Effector memory CD4-positive, alpha-beta T cell (primary cell): Measurements from ENCODE around the gene SIL1.
"Not testable (repeated sequence)": the region's sequence is repeated elsewhere in the genome, so short reads cannot be mapped to it uniquely, and the experiment has no call there.

Experiments used
- DNase-seq, 3 donors: peaks; one replicate each; pipeline ENCODE4 v3.0.0-alpha.2; 2020
- H3K27ac ChIP-seq: 2 replicates; pipeline ENCODE4 v1.7.0; 2013; ENCODE audit warnings: mild to moderate bottlenecking, low read length, moderate library complexity; ENCODE audit not compliant: insufficient read depth, poor library complexity, severe bottlenecking
- H3K27me3 ChIP-seq: replicated peaks from 2 replicates; pipeline ENCODE4 v1.7.0; 2013; ENCODE audit warnings: mild to moderate bottlenecking, low read length; ENCODE audit not compliant: insufficient read depth, control insufficient read depth, poor library complexity, severe bottlenecking
- H3K36me3 ChIP-seq: 2 replicates; pipeline ENCODE4 v1.7.0; 2013; ENCODE audit warnings: mild to moderate bottlenecking, low read length, moderate library complexity; ENCODE audit not compliant: control insufficient read depth, insufficient read depth
- H3K4me1 ChIP-seq: 2 replicates; pipeline ENCODE4 v1.7.0; 2013; ENCODE audit warnings: low read length, mild to moderate bottlenecking; ENCODE audit not compliant: control insufficient read depth, insufficient read depth, poor library complexity, severe bottlenecking
- H3K4me3 ChIP-seq: 2 replicates; pipeline ENCODE4 v1.7.0; 2013; ENCODE audit warnings: low read length, low read depth, mild to moderate bottlenecking; ENCODE audit not compliant: insufficient read depth, poor library complexity, severe bottlenecking
- H3K9me3 ChIP-seq: 2 replicates; pipeline ENCODE4 v1.7.0; 2013; ENCODE audit warnings: mild to moderate bottlenecking, low read length, moderate library complexity; ENCODE audit not compliant: control insufficient read depth

SIL1 gene

DNA sequence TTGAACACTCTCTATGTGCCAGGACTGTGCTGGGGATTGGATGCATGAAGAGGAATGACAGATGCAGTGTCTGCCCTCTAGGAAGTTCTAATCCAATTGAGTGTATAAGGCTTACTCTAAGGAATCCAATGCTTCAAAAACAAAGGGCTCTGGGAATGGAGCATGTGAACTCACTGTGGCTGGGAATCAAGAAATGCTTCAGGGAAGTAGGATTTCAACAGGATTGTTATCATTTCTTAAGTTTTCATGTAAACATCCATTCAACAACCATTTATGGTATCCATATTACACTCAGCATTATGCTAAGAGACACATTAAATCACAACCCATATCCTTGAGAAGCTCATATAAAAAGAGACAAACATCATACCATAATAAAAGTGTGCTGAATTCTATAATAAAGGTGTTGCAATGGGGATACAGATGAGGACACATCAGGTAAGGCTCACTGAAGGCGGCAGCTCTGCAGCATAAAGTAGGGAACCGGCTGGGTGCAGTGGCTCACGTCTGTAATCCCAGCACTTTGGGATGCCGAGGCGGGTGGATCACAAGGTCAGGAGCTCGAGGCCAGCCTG is 11.3 kb downstream of the SIL1 start:
- no peak overlapping the region for H3K27ac ChIP-seq
- DNase-seq = no peak
- no peaks in the 10 kb centered on the region for H3K27me3 ChIP-seq
- no peaks in the 10 kb centered on the region for H3K9me3 ChIP-seq
- no peaks in the 10 kb centered on the region for H3K4me1 ChIP-seq
- no peak overlapping the region for H3K4me3 ChIP-seq
- H3K36me3 ChIP-seq = peaks cover 5% of the 10 kb centered on the region

DNA sequence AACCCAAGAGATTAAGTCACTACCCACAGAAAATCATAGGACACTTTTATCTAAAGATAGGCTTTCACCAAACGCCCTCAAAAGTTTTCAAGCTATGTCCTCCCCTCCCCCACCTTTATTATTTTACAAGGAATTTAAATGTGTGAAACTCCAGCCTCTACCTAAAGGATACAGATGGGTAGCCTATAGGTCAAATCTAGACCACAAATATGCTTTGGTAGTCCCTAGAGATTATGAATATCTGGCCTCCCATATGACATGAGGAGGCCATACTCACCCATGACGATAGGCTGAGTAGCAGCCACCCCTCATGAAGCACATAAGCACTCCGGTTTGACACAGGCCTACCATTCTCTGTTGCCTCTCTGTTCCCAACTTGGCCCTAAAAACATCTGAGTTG is 11.9 kb downstream of the SIL1 start:
- Histone ChIP-seq H3K9me3 (no peaks in the 10 kb centered on the region), H3K4me1 (no peaks in the 10 kb centered on the region), H3K4me3 (no peak overlapping the region), H3K36me3 (peaks cover 5% of the 10 kb centered on the region), H3K27ac (no peak overlapping the region), H3K27me3 (no peaks in the 10 kb centered on the region)
- DNase-seq = no peak

DNA sequence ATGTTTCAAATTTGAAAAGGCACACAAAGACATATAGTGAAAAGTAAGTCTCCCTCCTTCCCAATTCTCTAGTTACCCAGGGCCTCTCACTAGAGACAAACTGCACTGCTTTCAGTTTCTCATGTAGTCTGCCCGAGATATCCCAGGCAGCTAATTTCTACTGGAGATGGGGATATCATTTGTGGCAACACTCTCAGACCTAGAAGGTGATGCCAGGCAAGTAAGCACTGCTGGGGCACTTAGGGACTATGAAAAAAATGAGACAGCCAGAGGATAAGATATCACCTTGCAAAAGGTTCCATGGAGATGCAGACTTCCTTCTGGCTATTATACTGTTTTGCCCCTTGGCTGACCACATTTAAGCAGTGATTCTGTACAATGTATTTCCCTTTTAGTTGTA is 12.6 kb downstream of the SIL1 start:
- H3K36me3 ChIP-seq = peaks cover 5% of the 10 kb centered on the region
- no peaks in the 10 kb centered on the region for H3K9me3 ChIP-seq
- no peaks in the 10 kb centered on the region for H3K4me1 ChIP-seq
- no peak for DNase-seq
- H3K27ac ChIP-seq = no peak overlapping the region
- no peak overlapping the region for H3K4me3 ChIP-seq
- no peaks in the 10 kb centered on the region for H3K27me3 ChIP-seq

DNA sequence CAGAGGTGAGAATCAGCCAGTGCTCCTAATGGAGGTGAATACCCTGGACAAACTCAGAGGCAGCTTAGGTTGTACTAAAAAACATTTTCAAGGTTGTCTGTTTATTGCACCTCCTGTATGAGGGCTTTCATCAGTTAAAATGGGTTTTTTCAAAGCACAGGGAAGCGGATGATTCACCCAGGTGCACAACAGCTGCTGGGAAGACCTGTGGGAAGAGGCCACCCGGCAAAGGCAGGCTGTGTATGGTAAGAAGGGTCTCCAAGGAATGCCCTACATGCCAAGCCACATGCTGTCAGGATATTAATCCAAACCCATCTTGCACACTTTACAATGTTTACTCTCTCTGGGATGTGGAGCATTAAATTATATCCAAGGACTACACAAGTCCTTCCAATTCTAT is 14.7 kb downstream of the SIL1 start:
- no peaks in the 10 kb centered on the region for H3K4me1 ChIP-seq
- no peak overlapping the region for H3K27ac ChIP-seq
- H3K27me3 ChIP-seq = no peaks in the 10 kb centered on the region
- H3K36me3 ChIP-seq = peaks cover 5% of the 10 kb centered on the region
- H3K9me3 ChIP-seq = no peaks in the 10 kb centered on the region
- DNase-seq = no peak
- H3K4me3 ChIP-seq = no peak overlapping the region

DNA sequence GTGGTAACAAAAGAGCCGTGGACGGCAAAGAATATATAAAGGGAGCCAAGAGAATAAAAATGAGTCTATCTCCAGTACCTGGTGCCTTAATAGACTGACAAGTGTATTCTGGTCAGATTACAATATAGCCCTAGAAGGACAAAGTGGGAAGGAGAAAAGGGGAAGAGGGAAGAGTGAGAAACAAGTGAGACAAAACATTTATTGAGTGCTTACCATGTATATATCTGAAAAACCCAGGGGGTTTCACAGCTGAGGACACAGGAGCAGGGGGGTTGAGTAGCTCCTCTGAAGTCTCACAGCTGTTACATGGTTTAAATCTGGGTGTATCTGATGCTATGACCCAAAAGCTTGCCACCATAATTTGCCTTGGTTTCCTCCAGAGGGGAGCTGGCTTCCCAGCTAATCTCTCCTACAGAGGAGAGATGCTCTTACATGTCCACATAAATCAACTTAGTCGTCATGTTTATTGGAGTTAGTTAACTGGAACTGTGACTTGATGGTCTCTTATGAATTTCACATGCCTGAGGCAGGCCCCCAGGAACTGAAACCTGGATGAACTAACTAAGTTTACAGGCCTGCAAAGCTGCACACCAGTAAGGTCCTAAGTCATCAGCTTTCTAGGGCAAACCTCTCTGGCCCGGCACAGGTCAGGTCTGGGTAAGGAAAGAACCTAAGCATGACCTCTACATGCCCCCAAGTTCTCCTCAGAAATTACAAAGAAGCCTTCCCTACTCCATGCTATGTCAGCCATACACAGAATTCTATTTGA is 15.5 kb downstream of the SIL1 start:
- Histone ChIP-seq H3K27ac (no peak overlapping the region), H3K36me3 (peaks cover 5% of the 10 kb centered on the region)

DNA sequence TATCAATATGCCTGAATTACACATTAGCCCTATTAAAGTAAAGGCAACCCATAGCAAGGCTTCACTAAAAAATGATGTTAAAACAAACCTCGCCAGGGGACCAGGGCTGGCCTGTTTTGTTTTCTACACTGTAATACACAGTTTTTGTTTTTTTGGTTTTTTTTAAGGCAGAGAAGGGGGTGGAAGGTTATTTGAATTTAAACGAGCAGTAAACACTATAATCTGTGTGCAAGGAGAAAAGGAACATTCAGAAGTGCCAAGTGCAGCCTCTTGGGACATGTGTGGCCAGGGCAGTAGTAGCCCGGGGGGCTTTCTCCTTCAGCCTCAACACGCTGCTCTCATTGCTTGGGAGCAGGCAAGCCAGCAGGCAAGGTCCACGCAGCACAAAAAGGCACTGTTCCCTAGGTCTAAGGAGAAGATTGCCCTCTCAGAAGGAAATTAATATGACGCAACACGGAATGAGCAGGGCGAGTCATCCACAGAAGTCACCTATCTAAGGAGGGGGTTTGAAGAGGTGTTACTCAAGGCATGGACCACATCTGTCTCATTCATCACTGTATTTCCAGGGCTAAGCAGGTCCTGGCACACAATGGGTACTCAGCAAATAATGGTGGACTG is 16.2 kb downstream of the SIL1 start:
- H3K27ac ChIP-seq = no peak overlapping the region
- H3K27me3 ChIP-seq = no peaks in the 10 kb centered on the region
- no peak for DNase-seq
- H3K4me1 ChIP-seq = no peaks in the 10 kb centered on the region
- no peaks in the 10 kb centered on the region for H3K9me3 ChIP-seq
- H3K36me3 ChIP-seq = peaks cover 5% of the 10 kb centered on the region
- H3K4me3 ChIP-seq = no peak overlapping the region

More for the DNA sequence above, 15.5 kb downstream of the SIL1 start:
- H3K9me3 ChIP-seq = no peaks in the 10 kb centered on the region
- no peak overlapping the region for H3K4me3 ChIP-seq
- no peaks in the 10 kb centered on the region for H3K27me3 ChIP-seq
- no peaks in the 10 kb centered on the region for H3K4me1 ChIP-seq
- DNase-seq = no peak

DNA sequence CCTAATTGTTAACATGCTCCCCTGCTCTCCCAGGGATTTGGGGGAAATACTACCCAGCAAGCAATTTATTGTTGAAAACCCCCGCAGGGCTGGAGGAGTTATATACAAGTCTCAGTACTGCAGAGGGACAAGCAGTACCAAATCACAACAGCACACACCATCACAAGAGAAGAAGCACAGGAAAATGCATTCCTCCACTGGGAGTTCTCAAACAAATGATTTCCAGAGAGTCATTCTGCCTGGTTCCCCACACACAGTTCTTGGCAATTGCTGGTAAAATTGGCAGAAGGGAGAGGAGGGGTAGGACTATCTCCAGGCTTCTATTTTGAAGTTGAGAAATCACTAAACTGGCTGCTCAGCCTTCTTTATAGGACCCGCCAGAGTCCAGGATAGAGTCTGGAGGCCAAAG is 16.8 kb downstream of the SIL1 start:
- no peaks in the 10 kb centered on the region for H3K4me1 ChIP-seq
- no peak overlapping the region for H3K27ac ChIP-seq
- DNase-seq = no peak
- H3K4me3 ChIP-seq = no peak overlapping the region
- no peaks in the 10 kb centered on the region for H3K36me3 ChIP-seq
- no peaks in the 10 kb centered on the region for H3K27me3 ChIP-seq
- H3K9me3 ChIP-seq = no peaks in the 10 kb centered on the region

DNA sequence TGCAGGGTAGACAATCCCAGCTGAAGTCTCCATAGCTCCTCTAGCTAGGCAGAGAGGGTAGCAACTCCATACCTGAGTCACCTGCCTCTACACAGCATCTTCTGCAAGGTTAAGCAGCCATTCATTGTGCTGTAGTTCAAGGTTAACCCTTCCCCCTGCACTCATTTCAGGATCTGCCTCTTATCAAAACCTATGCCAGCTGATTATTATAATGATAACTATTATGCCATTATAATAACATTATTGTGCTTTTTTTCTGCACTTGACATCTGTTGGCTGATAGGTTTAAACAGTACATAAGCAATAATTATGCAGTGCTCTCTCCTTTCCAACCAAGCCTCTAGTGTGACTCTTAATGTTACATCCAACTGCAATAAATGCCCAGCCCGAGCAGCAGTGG is 17.3 kb downstream of the SIL1 start:
- Histone ChIP-seq H3K9me3 (no peaks in the 10 kb centered on the region), H3K27me3 (no peaks in the 10 kb centered on the region), H3K4me3 (no peak overlapping the region), H3K27ac (no peak overlapping the region), H3K4me1 (no peaks in the 10 kb centered on the region), H3K36me3 (no peaks in the 10 kb centered on the region)
- DNase-seq = no peak

DNA sequence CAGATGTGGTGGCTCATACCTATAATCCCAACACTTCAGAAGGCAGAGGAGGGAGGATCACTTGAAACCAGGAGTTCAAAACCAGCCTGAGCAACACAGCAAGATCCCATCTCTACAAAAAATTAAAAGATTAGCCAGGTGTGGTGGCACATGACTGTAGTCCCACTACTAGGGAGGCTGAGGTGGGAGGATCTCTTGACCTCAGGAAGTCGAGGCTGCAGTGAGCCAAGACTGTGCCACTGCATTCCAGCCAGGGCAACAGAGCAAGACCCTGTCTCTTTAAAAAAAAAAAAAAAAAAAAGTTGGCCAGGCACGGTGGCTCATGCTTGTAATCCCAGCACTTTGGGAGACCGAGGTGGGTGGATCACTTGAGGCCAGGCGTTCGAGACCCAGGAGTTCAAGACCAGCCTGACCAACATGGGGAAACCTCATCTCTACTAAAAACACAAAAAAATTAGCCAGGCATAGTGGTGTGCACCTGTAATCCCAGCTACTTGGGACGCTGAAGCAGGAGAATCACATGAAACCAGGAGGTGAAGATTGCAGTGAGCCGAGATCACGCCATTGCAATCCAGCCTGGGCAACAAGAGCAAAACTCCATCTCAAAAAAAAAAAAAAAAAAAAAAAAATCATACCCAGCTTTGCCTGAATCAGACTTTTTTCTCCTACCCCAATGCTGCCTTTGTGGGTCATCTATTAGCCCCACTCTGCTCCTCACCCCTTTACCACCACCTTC is 18.2 kb downstream of the SIL1 start:
- H3K27me3 ChIP-seq, H3K36me3 ChIP-seq, H3K4me3 ChIP-seq, H3K4me1 ChIP-seq, DNase-seq, H3K9me3 ChIP-seq, H3K27ac ChIP-seq: not testable (repeated sequence)

DNA sequence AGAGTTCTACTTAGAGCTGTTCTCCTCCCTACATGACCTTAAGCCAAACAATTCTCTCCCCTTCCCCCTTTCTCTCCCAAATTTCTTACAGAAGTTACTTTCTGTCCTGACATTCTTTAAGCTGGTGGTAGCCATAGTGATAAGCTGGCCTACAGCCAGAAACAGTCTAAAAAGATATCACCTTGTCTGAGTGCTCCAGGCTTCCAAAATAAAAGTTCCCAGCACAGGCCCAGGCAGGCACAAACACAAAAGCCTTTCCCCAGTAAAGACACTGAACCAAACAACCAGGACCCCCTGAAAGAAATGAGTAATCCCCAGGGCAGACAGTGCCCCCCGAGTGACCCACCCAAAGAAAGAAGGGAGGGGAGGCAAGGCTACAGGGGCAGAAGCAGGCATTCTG is 19.2 kb downstream of the SIL1 start:
- no peak overlapping the region for H3K27ac ChIP-seq
- H3K9me3 ChIP-seq = no peaks in the 10 kb centered on the region
- H3K4me3 ChIP-seq = no peak overlapping the region
- H3K4me1 ChIP-seq = no peaks in the 10 kb centered on the region
- H3K27me3 ChIP-seq = no peaks in the 10 kb centered on the region
- no peaks in the 10 kb centered on the region for H3K36me3 ChIP-seq
- DNase-seq = no peak
